GM10266 (cell line): ENCODE measurements around the gene EFCAB13.
A peak's percentile ranks its signal among the peaks of the same experiment; 100 is the strongest.

Source experiments
- DNase-seq: peaks from one replicate; pipeline ENCODE4 v3.0.0; 2012; ENCODE audit errors: extremely low spot score
- CTCF ChIP-seq: IDR thresholded peaks from 2 replicates; pipeline ENCODE4 v1.5.1; 2012; ENCODE audit warnings: mild to moderate bottlenecking, low read depth; ENCODE audit not compliant: control insufficient read depth, insufficient read depth; ENCODE audit errors: missing control alignments

Gene EFCAB13

DNA sequence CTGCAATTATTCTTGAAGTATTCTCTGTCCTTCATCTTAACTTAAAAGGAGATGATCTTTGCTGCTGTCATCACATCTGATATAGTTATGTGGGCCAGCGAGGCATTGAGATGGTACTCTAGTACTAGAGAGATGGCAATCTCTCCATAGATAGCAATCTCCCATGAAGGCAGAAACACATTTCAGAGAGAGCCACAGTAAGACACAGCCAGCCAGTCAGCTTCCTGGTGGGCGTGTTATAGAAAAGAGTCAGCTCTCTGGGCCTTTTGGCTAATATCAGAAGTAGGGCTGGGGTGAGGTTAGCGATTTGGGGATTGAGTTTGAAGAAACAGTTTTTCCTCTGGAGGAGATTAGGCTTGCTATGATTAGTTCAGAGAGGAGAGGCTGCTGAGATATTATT lies 22.6 kb upstream of the EFCAB13 start:
- DNase-seq = peak; percentile 22
- no peak for TF ChIP-seq CTCF

GRCh38 chr17:47301831-47302230 lies 21.9 kb upstream of the EFCAB13 start:
- no peak for TF ChIP-seq CTCF
- no peak for DNase-seq

DNA sequence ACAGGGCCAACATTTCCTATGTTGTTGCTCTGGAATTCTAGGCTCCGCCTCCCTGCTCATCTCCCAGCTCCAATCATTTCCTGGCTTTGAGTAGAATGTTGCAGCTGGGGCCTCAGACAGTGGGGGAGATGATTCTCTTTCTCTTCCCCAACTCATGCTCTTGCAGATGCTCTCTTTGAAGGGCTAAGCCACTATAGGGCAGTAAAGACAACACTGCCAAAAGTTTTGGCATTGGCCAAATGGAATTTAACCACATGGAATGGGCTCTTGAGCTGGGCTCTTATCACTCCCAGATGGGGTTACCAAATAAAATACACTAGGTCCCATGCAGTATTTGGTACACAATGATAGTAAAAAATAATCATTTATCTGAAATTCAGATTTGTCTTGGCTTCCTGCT lies 19.6 kb upstream of the EFCAB13 start:
- no peak for DNase-seq
- TF ChIP-seq CTCF = no peak

DNA sequence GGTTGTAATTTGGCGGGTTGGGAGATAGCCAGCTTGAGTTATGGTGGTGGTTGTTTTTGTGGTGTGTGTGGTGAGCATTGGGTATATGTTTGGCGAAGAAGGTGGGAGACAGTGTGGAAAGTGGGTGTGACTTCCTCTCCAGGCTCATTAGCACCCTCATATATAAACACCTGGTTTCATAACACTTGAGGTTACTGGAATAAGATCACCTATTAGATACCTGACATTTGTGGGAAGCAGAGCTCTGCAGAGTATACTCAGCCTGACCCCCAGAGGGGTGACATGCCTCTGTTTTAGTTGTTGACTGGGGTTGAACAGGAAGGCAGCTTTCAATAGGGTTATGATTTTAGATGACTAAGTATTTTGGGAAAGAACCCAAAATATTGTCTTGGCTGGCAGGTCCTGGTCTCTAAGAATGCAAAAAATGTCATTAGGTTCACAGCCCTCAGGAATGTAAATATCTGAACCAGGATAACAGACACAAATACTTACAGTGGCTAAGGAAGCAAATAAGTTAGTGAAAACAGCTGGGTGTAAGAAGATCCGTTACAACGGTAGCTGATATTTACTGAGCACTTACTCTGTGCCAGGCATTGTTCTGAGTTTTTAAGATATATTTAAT lies 18.3 kb upstream of the EFCAB13 start:
- TF ChIP-seq CTCF = no peak
- no peak for DNase-seq

GRCh38 chr17:47310186-47310733 lies 13.5 kb upstream of the EFCAB13 start:
- DNase-seq = no peak
- TF ChIP-seq CTCF = no peak

GRCh38 chr17:47311420-47311819 lies 12.3 kb upstream of the EFCAB13 start:
- no peak for TF ChIP-seq CTCF
- DNase-seq = no peak

DNA sequence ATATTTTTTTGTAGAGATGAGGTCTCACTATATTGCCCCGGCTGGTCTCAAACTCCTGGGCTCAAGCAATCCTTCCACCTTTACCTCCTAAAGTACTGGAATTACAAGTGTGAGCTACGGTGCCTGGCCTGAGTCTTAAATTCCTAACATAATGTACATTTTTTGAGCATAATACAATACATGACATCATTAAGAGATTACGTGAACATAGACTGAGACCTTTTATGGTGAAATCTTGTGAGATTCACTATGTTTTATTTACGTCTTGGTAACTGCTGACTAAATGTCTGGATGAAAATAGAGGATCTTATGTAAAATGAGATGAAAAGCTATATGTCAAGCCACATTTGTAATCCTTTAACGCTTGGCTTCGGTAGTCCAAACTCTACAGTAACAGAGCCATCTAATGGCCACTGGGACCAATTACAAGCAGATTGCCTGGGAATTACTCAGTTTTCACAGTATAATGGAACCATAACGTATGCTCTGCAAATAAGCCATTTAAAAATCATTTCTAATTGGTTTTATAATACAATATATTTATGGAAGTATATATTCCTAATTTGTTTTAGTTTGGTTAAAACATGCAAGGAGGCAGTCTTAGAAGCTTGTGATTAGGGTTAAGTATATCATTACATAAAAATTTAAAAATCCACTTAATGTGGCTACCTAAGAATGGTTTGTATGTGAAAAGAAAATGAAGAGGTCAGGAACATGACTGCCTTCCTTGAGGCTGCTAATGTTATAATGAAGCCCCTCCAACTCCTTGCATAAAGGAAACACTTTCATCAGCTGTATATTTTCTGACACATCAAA lies 8.1 kb upstream of the EFCAB13 start:
- peak; percentile 91 for TF ChIP-seq CTCF
- DNase-seq = peak; percentile 66
